ENCODE measurements around the gene PIP4K2B. TPM values are rescaled to one million over a fixed set of nuclear protein-coding genes. Genes with fewer than 3 reads are reported as not detected.

PIP4K2B gene
- total and polyA plus RNA-seq, 9 of the 15 experiments (the other 6 are each of a cell fraction or from before 2014, with no cell fraction given), result 3.7 to 29.9 (median 23.0) TPM

- no peak for TF ChIP-seq BRF2 (IDR thresholded peaks at IDR 0.05; ENCODE audit: borderline replicate concordance, insufficient read depth, insufficient read length)
- no peak for TF ChIP-seq RREB1 (CRISPR knock-in tag; IDR thresholded peaks at IDR 0.05)
- TF ChIP-seq CEBPG (CRISPR knock-in tag; IDR thresholded peaks at IDR 0.05), result no peak
- no peak for TF ChIP-seq CEBPG (tag; conservative IDR thresholded peaks at IDR 0.05 in 1 of 2, IDR thresholded peaks at IDR 0.05 in 1 of 2)
- no peak for TF ChIP-seq PCBP2 (IDR thresholded peaks at IDR 0.05; ENCODE audit: low read depth, low read length, poor library complexity, severe bottlenecking)
- no peak for TF ChIP-seq RCOR1 (IDR thresholded peaks at IDR 0.05; ENCODE audit: borderline replicate concordance in 1 of 2, low read depth in 2 of 2, low read length in 2 of 2)
- no peak for TF ChIP-seq ZNF407 (IDR thresholded peaks at IDR 0.05; ENCODE audit: low read depth)
- no peak for TF ChIP-seq ZNF449 (CRISPR knock-in tag; IDR thresholded peaks at IDR 0.05)
These were observed 64.0 kb downstream of the PIP4K2B start (continued) for GRCh38 chr17:38735161-38735997.
